GM06990 (cell line): ENCODE results near the gene PTMA.

Source experiments
- DNase-seq: peaks from one replicate; pipeline ENCODE4 v3.0.0-alpha.2; 2011; ENCODE audit not compliant: insufficient read length; ENCODE audit errors: extremely low read depth
- H3K27me3 ChIP-seq: replicated peaks from 2 replicates; pipeline ENCODE4 v1.6.0; 2011; ENCODE audit warnings: low read length; ENCODE audit not compliant: control insufficient read depth, insufficient read depth
- H3K36me3 ChIP-seq: 2 replicates; pipeline ENCODE4 v1.5.1; 2011; ENCODE audit warnings: low read length; ENCODE audit not compliant: control insufficient read depth, insufficient read depth
- H3K4me3 ChIP-seq: replicated peaks from 2 replicates; pipeline ENCODE4 v1.5.1; 2011; ENCODE audit warnings: low read depth, mild to moderate bottlenecking, control low read depth, low read length
- TF ChIP-seq, protein P1 (sequence below): IDR thresholded peaks from 2 replicates; pipeline ENCODE4 v1.5.1; 2011; ENCODE audit warnings: low read length, control low read depth, mild to moderate bottlenecking, inconsistent platforms; ENCODE audit not compliant: insufficient read depth, poor library complexity, severe bottlenecking

Gene PTMA

DNA sequence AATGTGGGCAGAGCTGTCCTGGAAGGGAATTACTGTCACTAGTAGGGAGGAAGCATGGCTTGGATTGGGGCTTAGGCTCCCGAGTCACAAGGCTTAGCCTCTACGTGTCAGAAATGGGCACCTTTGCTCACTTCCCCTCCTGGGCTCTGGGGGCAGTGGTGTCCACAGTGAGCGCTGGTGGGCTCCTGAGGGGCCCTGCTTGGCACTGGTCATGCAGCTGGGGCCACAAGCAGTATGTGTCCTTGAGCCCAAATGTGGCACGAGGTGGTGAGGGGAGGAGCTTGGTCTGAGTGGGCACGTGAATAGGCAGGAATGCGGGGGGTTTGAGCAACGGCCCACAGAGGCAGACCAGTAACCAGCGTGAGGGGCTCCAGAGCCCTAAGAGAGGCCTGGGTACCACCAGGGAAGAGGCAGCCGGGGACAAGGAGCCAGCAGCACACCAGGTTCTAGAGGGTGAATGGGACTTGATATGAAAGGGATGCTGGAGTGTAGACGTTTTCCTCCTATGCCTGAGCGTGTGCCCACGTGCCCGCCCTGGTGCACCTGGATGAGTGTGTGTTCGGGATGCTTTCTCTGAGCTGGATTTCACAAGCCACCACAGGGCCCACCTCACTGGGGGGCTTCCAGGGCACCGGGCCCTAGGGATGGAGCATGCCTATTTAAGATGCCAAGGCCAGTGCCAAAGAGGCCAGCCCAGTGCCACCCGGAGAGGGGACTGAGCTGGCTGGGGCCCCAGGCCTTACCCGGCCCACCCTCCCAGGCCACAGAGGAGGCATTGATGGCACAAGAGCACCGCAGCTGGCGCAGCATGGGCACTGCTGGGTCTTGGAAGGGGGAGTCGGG lies 22.8 kb upstream of the PTMA start:
- H3K27me3 ChIP-seq, result no peaks in the 10 kb centered on the region
- no peak for DNase-seq
- no peaks in the 10 kb centered on the region for H3K36me3 ChIP-seq
- no peak overlapping the region for H3K4me3 ChIP-seq
- TF ChIP-seq, protein P1, sequence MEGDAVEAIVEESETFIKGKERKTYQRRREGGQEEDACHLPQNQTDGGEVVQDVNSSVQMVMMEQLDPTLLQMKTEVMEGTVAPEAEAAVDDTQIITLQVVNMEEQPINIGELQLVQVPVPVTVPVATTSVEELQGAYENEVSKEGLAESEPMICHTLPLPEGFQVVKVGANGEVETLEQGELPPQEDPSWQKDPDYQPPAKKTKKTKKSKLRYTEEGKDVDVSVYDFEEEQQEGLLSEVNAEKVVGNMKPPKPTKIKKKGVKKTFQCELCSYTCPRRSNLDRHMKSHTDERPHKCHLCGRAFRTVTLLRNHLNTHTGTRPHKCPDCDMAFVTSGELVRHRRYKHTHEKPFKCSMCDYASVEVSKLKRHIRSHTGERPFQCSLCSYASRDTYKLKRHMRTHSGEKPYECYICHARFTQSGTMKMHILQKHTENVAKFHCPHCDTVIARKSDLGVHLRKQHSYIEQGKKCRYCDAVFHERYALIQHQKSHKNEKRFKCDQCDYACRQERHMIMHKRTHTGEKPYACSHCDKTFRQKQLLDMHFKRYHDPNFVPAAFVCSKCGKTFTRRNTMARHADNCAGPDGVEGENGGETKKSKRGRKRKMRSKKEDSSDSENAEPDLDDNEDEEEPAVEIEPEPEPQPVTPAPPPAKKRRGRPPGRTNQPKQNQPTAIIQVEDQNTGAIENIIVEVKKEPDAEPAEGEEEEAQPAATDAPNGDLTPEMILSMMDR, result peak; percentile 34

DNA sequence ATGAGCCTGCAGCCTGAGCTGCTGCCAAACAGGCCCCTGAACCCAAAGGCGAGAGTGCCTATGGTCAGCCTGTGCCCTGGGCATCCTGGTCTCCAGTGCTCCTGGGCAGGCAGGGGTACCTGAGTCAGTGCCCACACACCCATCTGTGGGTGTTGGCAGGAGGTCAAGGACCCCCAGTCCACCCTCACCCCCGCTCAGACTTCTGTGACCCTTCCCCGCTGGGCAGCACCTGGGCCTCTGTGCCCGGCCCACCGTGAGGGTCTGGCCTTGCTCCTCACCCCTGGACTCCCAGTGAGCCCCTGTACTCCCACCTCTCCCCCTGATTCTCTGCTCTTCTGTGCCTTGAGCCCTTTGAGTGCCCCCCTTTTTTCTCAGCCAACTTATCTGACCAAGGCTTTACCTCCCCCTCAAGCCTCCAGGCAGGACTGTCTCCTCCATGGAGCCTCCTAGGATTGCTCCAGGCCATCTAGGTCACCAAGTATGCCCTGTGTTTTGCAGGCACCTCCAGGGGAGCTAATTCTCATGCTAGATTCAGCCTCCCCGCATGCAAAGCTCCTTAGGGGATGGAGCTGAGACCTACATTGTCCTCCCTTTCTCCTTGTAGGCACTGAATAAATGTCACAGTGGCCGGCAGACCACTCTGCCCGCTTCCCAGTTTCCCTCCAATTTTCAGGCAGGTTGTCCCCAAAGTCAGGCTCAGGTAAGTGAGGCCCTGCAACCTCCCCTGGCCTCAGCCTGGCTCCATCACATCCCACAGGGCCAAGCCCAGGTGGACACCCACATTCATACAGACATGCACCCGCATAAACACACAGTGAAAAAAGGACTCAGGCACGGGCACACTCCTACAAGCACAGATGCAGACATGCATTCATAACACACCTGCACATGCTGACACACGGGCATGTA lies 21.9 kb upstream of the PTMA start:
- no peak for DNase-seq
- no peak overlapping the region for H3K4me3 ChIP-seq
- TF ChIP-seq, protein P1, result no peak
- no peaks in the 10 kb centered on the region for H3K27me3 ChIP-seq
- H3K36me3 ChIP-seq, result no peaks in the 10 kb centered on the region

DNA sequence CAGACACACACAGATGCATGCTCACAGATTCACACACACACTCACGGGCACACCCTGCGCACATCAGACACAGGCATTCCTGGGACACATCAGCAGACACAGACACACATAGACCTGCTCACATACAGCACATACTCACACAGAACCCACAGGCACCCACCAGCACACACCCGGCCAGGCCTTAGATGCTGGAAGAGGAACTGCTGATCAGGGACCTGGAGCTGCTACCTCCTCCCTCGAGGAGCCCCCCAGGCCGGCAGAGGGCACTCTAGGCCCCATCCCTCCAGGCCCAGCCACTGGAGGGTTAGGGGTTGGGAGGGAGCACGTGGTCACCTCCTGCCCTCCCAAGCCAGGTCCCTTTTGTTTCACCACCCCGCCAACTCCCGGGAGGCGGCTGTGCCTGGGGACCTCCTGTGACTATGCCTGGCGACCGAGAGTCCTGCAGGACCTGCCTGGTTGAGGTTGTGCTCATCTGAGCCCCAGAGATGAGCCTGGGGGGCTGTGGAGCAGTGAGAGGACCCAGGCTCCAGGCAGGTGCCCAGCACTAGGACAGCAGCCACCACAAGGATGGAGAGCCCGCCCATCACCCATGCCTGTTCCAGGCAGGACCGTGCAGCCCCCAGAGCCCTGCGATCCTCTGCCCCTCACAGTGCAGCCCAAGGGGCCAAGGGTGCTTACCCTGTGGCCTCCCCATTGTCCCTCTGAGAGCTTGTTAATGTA lies 21.0 kb upstream of the PTMA start:
- TF ChIP-seq, protein P1, result peak; percentile 94
- H3K36me3 ChIP-seq, result no peaks in the 10 kb centered on the region
- DNase-seq, result peak; percentile 70
- no peak overlapping the region for H3K4me3 ChIP-seq
- no peaks in the 10 kb centered on the region for H3K27me3 ChIP-seq

DNA sequence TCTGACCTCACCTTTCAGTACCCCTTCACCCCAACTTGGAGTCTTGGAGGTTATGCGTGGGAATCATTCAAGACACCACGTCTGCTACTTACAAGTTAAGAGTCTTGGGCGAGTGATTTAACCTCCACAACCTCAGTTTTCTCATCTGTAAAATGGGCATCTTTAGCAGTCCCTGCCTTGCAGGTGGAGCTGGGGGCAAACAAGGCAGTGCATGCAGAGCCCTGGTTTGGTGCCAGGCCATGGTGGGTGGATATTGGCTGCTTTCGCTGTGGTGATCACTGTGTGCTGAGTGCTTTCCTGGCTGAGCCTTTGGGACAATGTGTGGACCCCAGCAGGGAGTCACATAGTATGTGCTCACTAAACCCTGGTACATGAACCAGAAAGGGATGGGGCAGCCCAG lies 20.4 kb upstream of the PTMA start:
- TF ChIP-seq, protein P1, result no peak
- Histone ChIP-seq H3K27me3 (no peaks in the 10 kb centered on the region), H3K4me3 (no peak overlapping the region), H3K36me3 (no peaks in the 10 kb centered on the region)
- no peak for DNase-seq

DNA sequence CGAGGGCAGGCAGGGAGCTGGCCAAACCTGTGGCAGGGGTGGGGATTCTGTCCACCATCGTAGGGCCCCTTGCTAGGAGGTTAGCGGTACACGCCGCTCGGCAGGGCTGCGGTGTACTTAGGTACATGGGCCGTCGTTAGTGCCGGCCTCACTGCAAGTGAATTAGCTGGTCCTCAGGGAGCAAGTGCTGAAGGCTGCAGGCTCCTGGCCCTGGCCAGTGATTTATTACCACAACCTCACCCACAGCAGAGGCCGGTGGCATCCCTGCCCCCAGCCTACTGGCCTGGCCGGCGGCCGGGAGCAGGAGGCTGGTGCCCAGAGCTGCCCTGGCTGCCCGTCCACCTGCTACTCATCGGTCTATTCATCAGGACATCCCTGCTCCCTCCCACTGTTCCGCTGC lies 19.6 kb upstream of the PTMA start:
- DNase-seq, result no peak
- no peaks in the 10 kb centered on the region for H3K36me3 ChIP-seq
- no peaks in the 10 kb centered on the region for H3K27me3 ChIP-seq
- TF ChIP-seq, protein P1, result no peak
- H3K4me3 ChIP-seq, result no peak overlapping the region
